GM18861 (cell line): ENCODE measurements around the gene PLB1.
"Not testable (repeated sequence)": the region's sequence is repeated elsewhere in the genome, so short reads cannot be mapped to it uniquely, and the experiment has no call there.

ENCODE experiments used
- ATAC-seq: cut with Tn5 transposase; IDR thresholded peaks from one replicate; pipeline ENCODE4 v1.9.1; 2021; ENCODE audit not compliant: unreplicated experiment

The PLB1 gene

DNA sequence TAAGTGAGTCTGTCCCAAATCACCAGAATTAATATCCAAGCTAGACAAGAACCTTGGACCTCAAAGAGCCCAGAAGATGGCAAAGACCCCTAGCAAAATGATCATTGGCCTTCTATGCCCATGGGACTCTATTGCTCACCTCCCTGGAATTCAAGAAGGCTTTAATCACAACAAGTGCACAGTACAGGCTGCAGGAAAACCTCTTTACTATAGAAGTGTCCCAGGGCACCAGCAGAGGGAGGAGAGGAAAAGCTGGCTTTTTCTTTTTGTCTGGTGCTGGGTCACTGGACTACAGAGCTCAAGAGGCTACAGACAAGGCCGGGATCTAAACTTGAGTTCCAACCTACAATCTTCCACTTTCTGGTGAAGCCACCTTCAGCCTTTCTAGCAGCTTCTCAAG lies 167.5 kb downstream of the PLB1 start:
- no peak for ATAC-seq

DNA sequence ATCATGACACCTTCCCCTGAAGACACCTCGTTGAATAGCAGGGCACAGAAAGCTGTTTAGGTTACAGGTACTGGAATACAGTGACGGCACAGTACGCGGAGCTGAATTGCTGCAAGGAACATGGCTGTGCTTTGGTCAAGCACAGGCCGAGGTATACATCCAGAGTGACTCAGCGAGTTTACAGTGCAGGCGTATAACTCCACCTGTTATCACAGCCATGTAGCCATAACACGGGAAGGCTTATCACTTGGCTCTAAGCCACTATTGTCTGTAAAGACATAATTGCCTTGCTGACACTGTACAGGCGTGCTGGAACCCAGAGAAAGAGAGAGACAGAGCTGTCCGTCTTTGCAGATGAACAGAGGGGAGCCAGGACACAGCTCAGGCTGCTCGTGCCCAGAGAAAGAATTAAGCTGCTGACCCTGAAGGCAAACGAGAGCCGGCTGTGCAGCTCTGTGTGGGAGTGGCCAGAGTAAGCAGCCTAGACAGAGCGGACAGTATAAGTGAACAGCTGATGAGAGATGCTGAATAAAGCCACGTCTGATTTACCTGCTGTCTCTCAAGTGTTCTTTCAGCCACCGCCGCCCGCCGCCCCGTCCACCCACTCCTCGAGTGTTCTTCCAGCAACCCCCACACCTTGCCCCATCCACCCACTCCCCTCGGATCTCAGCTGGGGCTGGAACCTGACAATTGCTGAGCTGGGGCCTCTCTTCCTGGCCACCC lies 168.4 kb downstream of the PLB1 start:
- ATAC-seq = no peak

DNA sequence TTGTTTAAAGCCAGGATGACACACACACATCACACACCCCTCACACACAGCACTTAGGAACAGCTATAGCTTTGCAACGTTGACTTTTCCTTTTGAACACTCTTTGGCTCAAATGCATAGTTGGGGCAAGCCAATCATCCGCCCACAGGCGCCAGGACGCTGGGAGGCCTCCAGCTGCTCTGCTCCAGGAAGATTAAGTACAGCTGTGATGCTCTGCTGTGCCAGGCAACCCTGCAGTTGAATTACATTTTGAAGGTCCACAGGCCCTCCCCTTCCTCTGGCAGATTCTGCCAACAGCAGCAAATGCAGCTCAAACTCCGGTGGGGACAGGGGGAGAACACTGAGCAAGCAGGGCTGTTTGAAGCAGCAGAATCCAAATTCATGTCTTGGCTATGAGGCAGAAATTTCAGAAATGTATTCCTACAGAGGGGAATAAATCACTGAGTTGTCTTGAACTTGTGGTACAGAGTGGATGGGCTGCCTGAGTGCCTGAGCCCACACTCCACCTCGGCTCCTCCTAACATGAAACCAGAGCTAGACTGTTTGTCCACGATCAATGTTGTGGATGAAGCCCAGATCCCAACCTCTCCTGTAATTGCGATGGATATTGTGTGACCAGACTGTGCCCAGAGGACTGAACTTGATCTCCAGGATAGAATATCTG lies 169.3 kb downstream of the PLB1 start:
- no peak for ATAC-seq

DNA sequence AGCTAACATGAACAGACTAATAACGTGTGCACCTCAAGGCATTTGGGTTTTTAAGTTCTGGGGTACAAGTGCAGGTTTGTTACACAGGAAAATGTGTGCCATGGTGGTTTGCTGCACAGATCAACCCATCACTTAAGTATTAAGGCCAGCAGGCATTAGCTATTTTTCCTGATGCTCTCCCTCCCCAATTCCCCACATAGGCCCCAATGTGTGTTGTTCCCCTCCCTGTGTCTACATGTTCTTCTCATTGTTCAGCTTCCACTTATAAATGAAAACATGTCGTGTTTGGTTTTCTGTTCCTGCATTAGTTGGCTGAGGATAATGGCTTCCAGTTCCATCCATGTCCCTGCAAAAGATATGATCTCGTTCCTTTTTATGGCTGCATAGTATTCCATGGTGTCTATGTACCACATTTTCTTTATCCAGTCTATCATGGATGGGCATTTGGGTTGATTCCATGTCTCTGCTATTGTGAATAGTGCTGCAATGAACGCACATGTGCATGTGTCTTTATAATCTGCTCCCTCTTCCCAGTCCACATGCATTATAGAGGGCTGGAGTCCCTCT lies 170.0 kb downstream of the PLB1 start:
- not testable (repeated sequence) for ATAC-seq

DNA sequence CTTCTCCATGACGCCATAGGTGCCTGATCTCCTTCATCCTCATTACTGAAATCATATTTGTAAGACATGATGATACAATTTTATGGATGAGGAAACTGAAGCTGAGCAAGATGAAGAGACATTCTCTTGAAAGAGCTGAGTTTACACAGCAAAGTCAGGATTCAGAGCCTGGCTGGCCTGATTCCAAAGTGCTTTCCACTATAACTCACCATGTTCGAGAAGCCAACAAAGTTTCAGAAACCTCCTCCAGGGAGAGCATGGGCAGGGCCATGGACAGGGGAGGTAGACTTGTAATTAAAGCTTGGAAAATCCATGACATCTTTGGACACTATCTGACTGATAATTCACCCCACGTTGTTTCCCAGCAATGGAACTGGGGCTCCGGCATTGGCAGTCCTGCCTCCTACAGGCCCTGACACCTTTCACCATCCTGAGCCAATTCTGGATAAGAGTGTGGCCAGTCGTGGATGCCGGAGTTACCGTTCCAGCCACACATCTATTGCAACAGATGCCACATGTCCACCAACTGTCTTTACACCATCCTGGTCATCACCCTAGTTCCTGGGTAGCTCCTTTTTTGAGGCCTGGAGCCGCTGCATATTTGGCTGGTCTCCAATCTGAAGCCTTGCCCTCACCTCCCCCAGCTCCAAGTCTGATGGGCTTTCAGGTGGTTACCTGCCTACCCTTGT lies 170.8 kb downstream of the PLB1 start:
- no peak for ATAC-seq

DNA sequence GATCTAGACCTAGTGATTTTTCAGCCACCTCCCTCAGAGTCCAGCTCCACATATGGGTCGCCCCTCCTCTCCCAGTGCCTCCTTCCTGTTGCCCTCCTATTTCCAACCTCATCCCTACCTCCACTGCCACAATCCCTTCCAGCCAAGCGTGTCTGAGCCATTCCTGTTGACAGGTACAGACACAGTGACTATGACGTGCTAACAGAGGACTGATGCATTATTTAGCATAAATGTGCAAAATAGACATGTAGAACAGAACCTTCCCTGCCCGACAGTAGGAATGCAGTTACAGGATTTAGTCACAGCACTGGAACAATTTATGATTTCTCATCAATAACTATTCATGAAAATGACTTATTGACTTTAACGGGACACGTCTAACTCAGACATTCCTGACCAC lies 171.4 kb downstream of the PLB1 start:
- ATAC-seq = no peak

DNA sequence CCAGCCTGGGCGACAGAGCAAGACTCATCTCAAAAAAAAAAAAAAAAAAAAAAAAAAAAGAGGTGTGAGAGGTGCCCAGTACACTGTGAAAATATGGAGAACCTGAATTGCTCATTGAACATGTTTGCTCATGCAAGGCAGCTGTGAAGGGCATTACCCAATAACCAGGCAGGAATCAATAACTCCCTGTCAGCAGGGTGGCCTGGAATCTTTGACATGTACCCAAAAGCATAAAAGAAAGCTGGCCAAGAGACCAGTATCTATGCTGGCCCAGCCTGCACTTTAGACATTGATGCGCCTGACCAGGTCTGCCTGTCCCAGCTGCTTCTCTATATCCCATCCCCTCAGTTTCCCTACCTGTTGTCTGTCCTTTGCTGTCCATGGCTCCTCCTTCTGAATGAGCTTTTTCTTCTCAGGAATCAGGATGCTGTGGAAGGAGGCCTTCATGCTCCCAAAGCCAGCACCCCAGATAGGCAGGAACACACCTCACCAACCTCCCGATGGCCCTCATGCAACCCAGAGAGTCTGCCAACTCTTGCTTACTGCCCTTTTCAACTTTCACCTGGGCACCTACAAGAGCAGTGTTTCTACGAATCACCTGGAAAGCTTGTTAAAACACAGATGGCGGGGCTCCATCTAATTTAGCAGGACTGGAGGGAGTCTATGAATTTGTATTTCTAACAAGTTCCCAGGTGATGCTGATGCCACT lies 172.4 kb downstream of the PLB1 start:
- ATAC-seq = no peak

DNA sequence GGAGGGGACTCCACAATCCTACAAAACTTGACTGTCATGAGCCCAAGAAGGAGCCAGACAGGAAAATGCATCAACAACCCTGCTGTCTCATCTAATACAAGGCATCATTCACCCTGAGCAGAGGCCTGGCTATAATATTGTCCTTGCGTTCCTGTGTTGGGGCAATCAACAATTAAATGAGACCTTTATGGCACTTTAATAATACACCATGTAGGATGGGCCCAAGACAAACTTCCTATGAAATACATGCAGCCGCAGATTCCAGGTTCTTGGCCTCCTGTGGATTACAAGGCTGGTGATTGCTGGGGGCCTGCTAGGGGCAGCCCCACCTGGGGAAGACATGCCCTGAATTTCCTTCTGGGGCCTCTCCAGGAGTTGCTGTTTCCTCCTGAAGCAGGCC lies 173.0 kb downstream of the PLB1 start:
- ATAC-seq = no peak

DNA sequence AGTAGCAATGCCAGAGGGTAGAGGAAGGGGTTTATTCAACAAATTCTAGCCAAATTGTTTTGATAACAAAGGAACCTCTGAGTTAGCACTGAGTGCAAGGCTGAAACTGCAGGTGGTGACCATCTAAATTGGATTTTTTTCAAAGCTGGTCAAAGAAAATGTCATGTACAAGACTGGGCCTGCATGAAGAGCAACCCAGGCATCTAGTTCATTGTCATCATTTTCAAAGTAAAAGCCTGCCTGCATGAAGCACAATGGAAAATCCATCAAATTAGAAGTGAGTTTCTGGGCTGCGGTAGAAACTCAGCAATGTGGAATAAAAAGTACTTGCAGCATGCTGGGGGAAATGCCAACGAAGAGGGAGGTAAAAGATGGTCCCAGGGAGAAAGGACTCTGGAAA lies 175.0 kb downstream of the PLB1 start:
- no peak for ATAC-seq

DNA sequence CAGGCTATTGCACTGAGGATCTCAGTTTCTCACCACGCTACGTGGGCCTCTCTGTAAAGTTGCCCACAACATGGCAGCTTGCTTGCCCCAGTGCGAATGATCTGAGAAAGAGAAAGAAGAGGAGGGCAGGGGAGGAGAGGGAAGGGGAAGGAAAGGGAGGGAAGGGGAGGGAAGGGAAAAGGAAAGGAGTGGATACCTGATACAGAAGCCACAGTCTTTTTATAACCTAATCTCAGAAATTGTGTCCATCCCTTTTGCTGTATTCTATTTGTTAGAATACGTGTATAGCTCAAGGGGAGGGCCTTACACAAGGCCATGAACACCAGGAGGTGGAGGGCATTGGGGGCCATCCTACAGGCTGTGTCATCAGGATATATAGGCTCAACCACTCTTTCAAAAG lies 177.5 kb downstream of the PLB1 start:
- ATAC-seq = no peak

DNA sequence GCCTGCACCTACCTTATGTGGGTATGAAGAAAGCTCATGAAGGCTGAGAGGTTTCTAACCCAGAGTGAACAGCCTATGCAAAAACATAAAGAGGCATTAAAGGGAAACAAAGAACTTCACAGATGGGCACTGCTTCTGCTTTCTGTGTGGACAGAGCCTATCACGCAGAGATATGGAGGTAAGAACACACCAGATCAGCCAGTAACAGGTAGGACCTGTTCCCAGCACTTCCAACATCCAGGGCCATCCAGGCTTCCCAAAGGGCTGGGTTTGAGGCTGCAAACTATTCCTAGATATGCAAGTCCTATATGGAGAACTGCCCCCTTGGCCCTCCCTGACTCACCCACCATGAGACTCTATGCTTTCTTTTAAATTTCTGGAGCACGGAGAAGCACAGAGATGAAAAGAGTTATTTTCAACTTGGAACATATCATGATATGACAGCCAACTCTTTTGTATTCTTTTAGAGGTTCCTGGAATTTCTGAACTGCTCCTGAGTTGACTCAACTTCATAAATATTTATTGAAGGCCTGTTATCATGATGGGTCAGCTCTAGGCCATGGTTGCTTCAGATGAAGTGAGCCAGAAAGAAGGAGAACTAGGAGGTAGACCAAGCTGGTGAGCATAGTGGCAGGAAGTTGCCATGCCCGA lies 178.3 kb downstream of the PLB1 start:
- ATAC-seq = no peak

DNA sequence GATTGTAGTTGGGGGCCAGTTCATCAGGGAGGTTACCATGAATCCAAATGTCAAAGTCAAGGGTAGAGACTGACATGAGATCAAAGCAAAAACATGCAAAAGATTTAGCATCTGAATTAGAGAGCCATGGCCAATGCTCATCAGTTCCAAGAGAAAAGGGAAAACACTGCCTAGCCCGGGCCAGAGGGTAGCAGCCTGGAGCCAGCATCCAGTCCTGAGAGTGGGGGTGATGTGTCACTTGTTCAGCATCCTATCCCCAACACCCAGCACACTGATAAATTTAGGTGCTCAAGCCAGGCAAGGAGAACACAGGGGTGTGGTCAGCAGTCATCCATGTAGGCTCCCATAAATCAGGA lies 178.8 kb downstream of the PLB1 start:
- ATAC-seq = no peak

DNA sequence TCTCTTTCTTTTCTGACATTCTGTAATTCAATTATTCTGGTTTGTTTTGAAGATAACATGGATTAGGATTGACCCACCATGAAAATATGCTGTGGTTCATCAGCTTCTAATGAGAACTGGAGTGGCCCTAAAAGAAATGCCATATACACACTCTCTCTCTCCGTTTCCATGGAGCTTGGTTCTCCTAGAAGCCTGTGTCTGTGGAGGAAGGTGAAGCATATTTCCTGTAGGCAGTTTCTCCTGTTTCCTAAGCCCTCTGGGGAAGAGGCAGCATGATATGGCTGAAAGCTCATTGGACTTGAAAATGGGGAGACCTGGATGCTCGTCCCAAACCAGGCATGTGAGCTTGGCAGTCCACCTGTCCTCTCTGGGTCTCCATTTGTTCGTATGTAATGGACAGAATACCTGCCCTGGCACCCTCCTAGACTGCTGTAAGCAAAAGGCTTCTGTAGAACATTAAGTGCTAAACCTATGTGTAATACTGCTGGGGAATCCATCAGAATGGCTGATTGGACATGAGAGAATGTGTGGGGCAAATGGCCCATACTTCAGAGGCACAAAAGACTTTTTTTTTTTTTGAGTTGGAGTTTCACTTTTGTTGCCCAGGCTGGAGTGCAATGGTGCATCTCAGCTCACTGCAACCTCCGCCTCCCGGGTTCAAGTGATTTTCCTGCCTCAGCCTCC lies 180.4 kb downstream of the PLB1 start:
- no peak for ATAC-seq

DNA sequence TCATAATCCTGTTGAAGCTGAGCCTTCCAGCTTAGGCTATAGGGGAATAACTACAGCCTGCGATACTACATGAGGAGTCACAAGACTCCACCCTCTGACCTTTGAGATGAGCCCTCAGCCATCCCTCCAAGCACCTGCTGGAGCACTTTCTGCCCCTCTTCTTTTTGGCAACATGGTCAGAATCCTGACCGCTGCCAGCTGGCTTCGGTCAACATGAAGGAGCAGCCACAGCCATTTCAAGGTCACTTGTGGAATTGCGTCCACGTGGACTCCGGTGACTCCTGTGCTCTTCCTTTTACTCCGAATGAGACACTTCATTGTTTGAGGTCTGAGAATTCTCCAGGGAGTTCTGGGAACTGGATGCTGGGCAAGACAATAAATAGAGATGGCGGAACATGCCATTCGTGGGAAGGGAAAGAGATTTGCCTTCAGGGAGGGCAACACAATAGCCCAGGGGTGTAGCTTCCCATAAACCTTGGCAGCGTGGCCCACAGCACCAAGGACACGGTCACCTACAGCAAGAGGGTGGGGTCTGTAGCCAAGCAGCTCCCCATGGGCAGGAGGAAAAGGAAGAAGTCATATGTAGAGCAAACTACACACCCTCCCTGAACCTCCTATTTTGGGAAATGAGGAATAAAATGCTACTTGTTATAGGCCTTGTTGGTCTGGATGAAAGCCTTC lies 182.5 kb downstream of the PLB1 start:
- no peak for ATAC-seq

DNA sequence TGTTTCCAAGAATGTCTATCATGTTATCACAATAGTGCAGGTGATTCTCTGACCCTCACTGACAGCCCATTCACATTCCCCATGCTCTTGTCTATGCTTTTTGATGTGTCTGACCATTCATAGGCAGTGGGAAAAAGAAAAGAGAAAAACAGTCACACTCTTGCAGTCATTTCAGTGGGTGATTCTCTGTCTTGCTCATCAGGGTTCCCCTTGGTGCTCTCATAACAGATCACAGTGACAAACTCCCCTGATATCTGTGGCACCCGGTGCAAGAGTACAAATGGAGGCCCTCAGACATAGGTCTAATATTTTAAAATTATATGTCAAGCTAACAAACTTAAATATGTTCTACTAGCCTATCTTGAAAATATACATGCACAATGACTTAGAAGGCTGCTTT lies 183.1 kb downstream of the PLB1 start:
- no peak for ATAC-seq

DNA sequence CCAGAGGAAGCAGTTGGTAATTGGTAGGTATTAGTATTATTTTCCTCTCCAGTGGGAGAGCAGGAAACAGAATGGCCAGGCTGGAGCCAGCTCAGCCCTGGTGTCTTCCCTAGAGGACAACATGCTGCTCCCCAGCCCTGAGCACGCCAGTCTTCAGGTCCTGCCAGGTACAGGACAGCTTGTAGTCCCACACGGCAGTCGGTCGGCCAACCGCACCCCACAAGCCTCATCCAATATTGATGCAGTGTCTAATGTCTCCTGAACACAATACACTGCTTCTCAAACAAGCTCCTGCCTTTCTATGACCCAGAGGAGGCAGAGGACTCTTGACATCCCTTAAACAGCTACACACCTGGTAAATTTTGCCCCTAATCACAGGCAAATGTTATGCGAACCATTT lies 184.8 kb downstream of the PLB1 start:
- no peak for ATAC-seq

DNA sequence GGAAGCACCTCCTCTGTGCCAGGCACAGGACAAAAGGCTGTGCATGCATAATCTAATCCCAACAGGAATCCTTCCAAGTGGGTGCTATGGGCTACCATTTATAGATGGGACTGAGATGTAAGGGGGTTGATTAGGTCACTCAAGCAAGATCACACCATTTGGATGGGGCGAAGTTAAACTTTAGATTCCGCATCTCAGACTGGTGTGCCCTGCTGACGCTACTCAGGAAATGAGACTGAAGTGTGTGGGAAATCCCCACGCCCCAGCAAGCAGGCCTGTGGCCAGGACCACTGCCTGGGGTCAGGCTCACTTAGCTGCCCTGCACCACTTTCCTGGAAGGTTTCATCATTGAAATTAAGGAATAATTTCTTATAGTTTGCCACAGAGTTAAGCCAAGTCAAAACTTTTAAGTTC lies 185.3 kb downstream of the PLB1 start:
- peak; percentile 92 for ATAC-seq

DNA sequence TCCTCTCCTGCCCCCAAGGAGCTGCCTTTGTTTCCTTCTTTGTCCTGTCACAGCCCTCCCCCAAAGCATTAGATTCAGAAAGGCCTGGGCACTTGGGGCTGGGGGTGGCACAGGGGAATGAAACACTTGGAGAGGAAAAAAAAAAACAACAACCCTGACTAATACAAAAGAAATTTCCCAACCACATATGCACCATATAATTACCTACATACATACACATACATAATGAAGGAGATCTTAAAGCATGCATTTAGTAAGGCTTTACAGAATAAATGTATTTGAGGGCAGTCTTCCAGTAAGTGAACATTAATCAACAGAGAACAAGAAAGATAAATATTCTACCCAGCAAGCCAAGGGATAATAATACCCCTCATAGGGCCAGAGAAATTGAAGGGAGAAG lies 185.7 kb downstream of the PLB1 start:
- ATAC-seq = no peak

DNA sequence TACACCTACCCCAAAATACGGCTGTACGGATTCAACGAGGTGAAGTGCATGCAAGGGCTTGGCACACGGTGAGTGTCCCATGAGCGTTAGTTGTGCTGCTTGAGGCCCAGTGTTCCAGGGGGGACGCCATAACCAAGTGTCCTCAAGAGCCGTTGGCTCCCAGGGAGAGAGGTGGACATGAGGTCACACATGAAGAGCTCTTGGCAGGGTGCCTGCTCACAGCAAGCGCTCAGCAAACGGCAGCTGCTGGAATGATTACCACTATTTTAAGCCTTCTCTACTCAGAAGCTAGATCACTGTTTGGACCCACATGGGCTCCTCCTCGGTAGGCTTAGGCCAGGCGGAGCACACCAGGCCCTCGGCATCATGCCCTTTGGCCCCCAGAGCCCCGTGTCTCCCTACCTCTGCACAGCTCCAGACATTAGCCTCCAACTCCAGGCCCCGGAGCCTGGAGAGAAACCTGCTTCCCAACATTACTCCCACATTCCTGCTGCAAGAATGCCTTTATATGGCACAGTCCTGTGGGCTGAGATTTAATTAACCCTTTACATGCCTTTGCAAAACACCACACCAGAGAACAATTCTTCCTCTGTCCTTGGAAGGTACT lies 187.3 kb downstream of the PLB1 start:
- no peak for ATAC-seq
